Measurements from ENCODE around the gene ZNF451. TPM values are rescaled to one million over a fixed set of nuclear protein-coding genes. Genes with fewer than 3 reads are reported as not detected.

Gene ZNF451
- total RNA-seq, 1 donor from 2014 or later = 25.5 TPM

GRCh38 chr6:57177545-57178265 is 87.7 kb downstream of the ZNF451 start:
- H3K4me3 ChIP-seq = peak overlapping the region; percentile 50
- peak; percentile 36 for DNase-seq
- H3K4me1 ChIP-seq = peaks cover 89% of the 10 kb centered on the region
- intact Hi-C loops (cut with micrococcal nuclease) = no loop called here
- H3K36me3 ChIP-seq = peaks cover 7% of the 10 kb centered on the region
- no peak for TF ChIP-seq CTCF (IDR thresholded peaks at IDR 0.05; ENCODE audit: borderline replicate concordance)
- no peaks in the 10 kb centered on the region for H3K27me3 ChIP-seq (ENCODE audit: low read depth)
- H3K9me3 ChIP-seq (replicated peaks) = no peaks in the 10 kb centered on the region
- peak overlapping the region; percentile 84 for H3K27ac ChIP-seq (replicated peaks)

GRCh38 chr6:57180596-57180995 is 90.6 kb downstream of the ZNF451 start:
- intact Hi-C loops (cut with micrococcal nuclease) = no loop called here
- H3K27ac ChIP-seq (replicated peaks) = peak overlapping the region; percentile 2

GRCh38 chr6:57182017-57182432 is 92.0 kb downstream of the ZNF451 start:
- intact Hi-C loops (cut with micrococcal nuclease) = no loop called here
- peaks cover 49% of the 10 kb centered on the region for H3K4me1 ChIP-seq
- no peaks in the 10 kb centered on the region for H3K27me3 ChIP-seq (ENCODE audit: low read depth)
- H3K9me3 ChIP-seq (replicated peaks) = no peaks in the 10 kb centered on the region
- no peak for DNase-seq
- H3K4me3 ChIP-seq = no peak overlapping the region
- TF ChIP-seq CTCF (IDR thresholded peaks at IDR 0.05; ENCODE audit: borderline replicate concordance) = no peak
- H3K27ac ChIP-seq (replicated peaks) = peak overlapping the region; percentile 57
- H3K36me3 ChIP-seq = peaks cover 27% of the 10 kb centered on the region

More at GRCh38 chr6:57180596-57180995, 90.6 kb downstream of the ZNF451 start:
- Histone ChIP-seq H3K4me3 (no peak overlapping the region), H3K36me3 (peaks cover 27% of the 10 kb centered on the region), H3K4me1 (peaks cover 62% of the 10 kb centered on the region), H3K27me3 (ENCODE audit: low read depth) (no peaks in the 10 kb centered on the region), H3K9me3 (replicated peaks) (no peaks in the 10 kb centered on the region)
- no peak for TF ChIP-seq CTCF (IDR thresholded peaks at IDR 0.05; ENCODE audit: borderline replicate concordance)
- DNase-seq = no peak

- Histone ChIP-seq H3K4me3 (no peak overlapping the region), H3K4me1 (peaks cover 38% of the 10 kb centered on the region), H3K9me3 (replicated peaks) (no peaks in the 10 kb centered on the region), H3K36me3 (peaks cover 27% of the 10 kb centered on the region), H3K27ac (replicated peaks) (no peak overlapping the region), H3K27me3 (ENCODE audit: low read depth) (no peaks in the 10 kb centered on the region)
- DNase-seq = no peak
- intact Hi-C loops (cut with micrococcal nuclease) = no loop called here
- TF ChIP-seq CTCF (IDR thresholded peaks at IDR 0.05; ENCODE audit: borderline replicate concordance) = no peak
Observed at GRCh38 chr6:57183336-57183735, 93.3 kb downstream of the ZNF451 start.

- DNase-seq = no peak
- TF ChIP-seq CTCF (IDR thresholded peaks at IDR 0.05; ENCODE audit: borderline replicate concordance) = peak; percentile 42
- Histone ChIP-seq H3K36me3 (peaks cover 3% of the 10 kb centered on the region), H3K4me1 (no peaks in the 10 kb centered on the region), H3K27me3 (ENCODE audit: low read depth) (no peaks in the 10 kb centered on the region), H3K9me3 (replicated peaks) (no peaks in the 10 kb centered on the region), H3K27ac (replicated peaks) (no peak overlapping the region), H3K4me3 (no peak overlapping the region)
- intact Hi-C loops (cut with micrococcal nuclease) = no loop called here
Observed at GRCh38 chr6:57190140-57190539, 100.2 kb downstream of the ZNF451 start.
